ENCODE data around the gene SERHL2.
"Not testable (repeated sequence)": the region's sequence is repeated elsewhere in the genome, so short reads cannot be mapped to it uniquely, and the experiment has no call there.

GRCh38 chr22:42580040-42580439 lies 26.3 kb downstream of the SERHL2 start:
- TF ChIP-seq EZH2 (IDR thresholded peaks at IDR 0.05; ENCODE audit: insufficient read depth, poor library complexity, severe bottlenecking); EZH2phosphoT487 (IDR thresholded peaks at IDR 0.05; ENCODE audit: insufficient read depth, low read depth): not testable (repeated sequence)
